Right lung (tissue), 5 donors: ENCODE measurements around the gene CCDC192. TPM values are rescaled to one million over a fixed set of nuclear protein-coding genes. Genes with fewer than 3 reads are reported as not detected.
"Not testable (repeated sequence)": the region's sequence is repeated elsewhere in the genome, so short reads cannot be mapped to it uniquely, and the experiment has no call there.

Experiments
- DNase-seq, 2 donors: peaks; one replicate each; pipeline ENCODE4 v3.0.0-alpha.2; 2013
- polyA plus RNA-seq, 5 donors: library from polyadenylated mRNA; unstranded; fragments of 120-200 nt; gene quantifications; one replicate each; pipeline versions ENCODE4 v1.2.1 to v1.2.3, GENCODE V29; 2013; ENCODE audit warnings: inconsistent platforms in 1 of 5, low replicate concordance in 1 of 5; ENCODE audit not compliant: insufficient read length in 5 of 5, insufficient read depth in 1 of 5

Gene CCDC192
- polyA plus RNA-seq, 5 donors = 0.58 to 1.3 (median 0.90) TPM

DNA sequence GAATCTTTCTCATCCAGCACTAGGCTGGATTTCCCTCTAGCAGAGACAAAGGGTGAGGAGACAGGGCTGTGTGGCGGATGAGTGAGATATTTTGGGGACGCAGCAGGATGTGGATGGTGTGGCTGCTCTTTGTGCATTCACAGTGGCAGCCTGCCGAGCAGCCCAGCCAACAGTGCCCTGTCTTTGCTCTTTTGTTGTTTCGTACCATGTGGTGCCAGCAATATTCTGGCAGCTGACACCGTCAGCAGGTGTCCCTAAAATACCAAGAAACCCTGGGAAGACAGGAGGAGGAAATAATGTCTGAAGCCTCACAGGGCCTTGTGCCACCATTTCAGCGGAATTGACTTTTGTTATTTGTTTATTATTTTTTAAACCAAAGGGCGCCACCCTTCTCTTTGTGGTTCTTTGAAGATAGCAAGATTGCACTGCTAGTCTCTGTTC, 141.4 kb downstream of the CCDC192 start:
- no peak for DNase-seq

DNA sequence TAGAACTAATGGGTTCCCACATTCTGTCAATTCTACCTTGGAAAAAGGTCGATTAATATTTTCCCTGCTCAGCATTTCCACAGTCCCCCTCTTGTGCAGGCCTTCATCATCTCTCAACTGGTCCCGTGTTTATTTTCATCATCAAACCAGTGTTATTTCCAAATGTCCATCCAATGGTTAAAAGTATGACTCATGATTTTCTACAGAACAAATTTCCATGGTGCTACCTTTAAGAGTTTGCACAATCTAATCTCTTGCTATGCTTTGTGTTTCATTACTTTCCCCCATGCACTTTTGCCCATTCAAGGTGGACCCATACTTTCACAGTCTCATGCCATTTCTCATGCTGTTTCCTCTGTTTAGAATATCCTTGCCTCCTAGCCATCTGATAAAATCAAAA, 143.7 kb downstream of the CCDC192 start:
- DNase-seq = no peak

- not testable (repeated sequence) for DNase-seq
Observed at GRCh38 chr5:127847641-127848040, 144.4 kb downstream of the CCDC192 start.

DNA sequence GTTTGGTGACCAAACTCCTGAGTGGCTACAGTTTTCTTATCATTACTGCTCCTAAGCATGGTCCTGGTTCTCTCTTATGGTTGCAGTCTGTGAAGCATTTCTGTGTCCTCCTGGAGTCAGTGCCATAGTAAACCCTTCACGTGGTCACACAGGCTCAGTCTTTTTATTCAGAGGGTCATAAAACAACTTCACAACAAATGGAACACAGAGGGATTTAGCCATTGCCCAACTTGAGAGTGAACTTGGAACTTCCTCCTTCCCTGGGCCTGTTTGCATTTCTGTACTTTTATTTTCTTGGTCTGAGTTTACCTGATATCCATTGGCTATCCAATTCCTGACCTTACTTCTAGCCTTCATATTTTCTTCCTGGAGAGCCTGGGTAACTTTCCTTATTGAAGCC, 144.9 kb downstream of the CCDC192 start:
- no peak for DNase-seq

DNA sequence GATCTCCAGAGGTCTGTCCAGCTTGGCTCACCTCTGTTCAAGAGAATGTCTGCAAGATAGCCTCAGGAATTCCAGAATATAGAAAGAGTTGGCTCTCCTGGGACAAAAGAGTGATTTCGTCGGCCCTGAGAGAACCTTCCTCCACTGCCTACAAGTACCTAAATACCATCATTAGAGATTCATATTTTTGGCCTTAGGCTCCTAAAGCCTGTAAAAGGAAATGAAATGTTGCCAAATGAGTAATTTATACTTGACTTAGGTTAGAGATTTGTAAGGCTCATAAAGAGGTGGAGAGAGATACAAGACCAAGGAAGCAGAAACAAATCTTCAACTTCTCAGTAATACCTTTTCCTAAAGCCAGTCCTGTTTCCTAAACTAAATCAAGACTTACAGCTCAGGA, 146.2 kb downstream of the CCDC192 start:
- DNase-seq = no peak

DNA sequence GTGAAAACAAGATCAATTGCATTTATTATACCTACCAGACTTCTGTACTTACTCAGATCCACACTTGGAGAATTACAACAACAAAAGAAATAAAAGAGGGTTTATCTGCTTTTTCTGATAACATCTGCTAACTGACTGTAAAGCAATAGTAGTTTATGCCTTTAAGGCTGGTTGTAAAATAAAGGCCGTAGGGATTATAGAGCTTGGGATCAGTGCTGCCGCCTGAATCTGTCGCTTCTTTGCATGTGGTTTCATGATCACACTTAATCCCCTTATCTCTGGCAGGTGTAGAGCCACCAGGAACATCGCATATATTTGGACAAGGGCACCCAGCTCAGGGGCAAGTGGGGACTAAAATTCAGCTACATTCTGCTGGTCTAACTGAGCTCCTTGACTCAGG, 146.7 kb downstream of the CCDC192 start:
- no peak for DNase-seq

GRCh38 chr5:127851964-127852363, 148.8 kb downstream of the CCDC192 start:
- no peak for DNase-seq

DNA sequence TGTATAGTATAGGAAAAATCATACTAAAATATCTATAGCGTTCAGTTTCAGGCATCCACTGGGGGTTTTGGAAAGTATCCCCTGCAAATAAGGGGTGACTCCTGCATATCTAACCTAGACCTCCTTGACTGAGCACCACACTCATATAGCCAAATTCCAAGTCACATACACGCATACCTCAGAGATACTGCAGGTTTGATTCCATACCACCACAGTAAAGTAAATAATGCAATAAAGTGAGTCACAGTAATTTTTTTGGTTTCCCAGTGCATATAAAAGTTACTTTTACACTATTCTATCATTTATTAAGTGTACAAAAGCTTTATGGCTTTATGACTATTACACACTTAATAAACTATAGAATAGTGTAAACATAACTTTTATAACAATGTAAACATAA, 151.3 kb downstream of the CCDC192 start:
- no peak for DNase-seq

DNA sequence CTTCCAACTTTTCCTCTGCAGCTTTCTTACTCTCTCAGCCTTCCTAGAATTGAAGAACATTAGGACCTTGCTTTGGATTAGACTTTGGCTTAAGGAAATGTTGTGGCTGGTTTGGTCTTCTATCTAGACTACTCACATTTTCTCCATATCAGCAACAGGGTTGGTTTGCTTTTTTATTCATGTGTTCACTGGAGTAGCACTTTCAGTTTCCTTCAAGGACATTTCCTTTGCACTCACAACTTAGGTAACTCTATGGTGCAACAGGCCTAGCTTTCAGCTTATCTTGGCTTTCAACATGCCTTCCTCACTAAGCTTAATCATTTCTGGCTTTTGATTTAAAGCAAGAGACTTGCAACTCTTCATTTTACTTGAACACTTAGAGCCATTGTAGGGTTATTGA, 153.1 kb downstream of the CCDC192 start:
- DNase-seq = no peak

DNA sequence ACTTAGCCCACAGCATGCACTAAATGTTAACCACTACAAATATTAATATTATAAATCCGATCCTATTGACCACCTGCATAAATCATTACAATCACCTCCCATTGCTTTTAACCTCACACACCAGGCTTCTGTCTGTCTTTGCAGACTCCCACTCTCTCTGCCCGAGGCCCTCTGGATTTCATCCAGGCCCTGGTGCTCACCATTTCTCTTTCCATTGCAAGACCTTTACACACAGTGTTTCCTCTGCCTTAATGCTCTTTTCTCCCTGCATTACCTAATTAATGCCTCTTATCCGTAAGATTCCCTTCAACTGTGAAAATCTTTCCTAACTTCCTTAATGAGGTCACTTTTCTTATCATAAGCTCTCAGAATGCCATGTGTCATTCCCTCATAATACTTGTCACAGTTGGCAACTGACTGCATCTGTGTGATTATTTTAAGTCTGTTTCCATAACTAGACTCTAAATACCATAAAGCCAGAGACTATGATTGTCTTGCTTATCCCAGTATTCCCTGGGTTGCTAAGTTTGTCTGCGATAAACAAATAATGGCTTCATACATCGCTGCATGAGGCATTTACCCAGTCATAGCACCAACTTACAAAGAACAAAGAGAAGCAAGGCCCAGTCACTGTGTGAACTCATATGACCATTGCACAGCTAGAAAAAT, 155.1 kb downstream of the CCDC192 start:
- DNase-seq = no peak

DNA sequence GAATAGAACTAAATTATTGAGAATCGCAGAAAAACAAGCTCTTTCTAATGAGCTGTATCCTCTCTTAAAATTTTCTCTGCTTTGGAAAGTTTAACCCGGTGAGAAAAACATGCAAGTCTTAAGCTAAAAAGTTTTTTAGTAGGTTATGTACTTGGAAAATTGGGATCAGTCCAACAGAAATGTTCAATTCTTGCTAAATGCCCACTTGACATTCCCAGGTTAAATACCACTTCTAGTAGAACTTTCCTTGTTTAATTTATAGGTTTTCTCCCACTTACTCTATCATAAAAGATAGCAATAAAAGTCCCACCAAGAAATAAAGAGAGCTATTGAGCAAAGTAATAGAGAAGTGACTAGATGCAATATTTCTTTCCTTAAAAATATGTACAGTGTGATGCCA, 157.1 kb downstream of the CCDC192 start:
- no peak for DNase-seq

DNA sequence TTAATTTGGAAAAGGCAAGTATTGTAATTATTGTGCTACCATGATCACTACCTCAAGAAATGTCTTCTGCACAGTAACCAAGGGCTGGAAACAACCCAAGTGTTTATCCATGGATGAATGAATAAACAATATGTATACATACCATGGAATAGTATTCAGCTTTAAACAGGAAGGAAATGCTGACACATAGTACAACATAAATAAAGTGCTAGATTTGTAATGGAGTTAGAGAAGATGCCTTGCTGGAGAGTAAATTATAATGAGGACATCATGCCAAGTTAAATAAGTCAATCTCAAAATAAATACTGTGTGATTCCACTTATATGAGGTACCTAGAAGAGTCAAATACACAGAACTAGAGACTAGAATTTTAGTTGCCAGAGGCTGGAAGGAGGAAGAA, 160.0 kb downstream of the CCDC192 start:
- no peak for DNase-seq

- no peak for DNase-seq
Observed at GRCh38 chr5:127863610-127864395, 160.6 kb downstream of the CCDC192 start.

- no peak for DNase-seq
Observed at GRCh38 chr5:127864511-127864910, 161.3 kb downstream of the CCDC192 start.

DNA sequence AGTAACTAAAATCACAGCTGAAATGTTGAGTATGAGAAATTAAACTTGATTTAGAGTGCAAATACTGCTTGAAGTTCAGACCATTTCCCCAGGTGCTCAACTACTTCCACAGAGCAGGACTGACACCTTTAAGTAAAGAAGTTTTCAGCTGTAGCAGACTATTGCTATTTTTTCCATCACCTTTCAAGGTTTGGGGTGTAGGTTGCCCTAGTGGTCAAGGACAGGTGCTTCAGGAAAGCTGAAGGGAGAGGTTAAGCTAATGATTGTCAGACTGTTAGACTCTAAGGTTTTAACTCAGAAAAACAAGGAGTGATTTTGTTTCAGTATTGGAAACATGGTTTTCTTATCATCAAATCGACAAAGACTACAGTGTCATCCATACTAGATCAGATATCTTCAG, 162.1 kb downstream of the CCDC192 start:
- no peak for DNase-seq

DNA sequence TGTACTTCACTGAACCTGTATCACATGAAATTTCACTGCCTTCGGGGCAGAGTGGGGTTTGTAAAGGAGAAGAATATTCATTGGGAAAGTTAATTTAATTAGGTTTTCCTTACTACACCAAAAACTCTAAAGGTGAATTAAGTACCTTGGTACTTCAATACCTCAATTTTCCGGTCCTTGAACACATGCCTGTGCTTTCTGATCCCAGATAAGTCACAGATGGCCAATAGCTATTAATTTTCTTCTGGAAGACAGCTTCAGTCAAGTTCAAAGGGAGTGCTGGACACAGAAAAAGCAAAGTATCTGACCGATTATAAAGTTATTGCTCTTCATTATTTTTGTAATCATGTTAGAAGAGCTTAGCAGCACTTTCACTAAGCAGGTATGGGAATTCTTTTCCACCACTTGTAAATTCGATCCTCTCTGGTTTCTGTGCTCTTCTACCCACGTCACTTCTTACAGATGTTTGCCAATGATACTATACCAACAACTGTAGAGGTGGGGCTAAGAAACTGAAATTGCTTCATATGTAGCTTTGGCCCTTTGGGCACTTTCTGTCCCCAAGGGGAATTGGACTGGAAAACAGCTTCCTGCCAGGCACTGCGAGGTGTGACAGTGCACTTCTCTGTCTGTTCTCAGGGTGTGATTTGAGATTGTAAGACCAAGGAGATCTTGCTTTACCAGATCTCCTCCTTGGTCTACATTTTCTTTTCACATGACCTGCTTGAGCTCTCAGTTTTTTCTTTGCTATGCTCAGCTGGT, 164.0 kb downstream of the CCDC192 start:
- no peak for DNase-seq

GRCh38 chr5:127870914-127871313, 167.7 kb downstream of the CCDC192 start:
- no peak for DNase-seq

- DNase-seq = no peak
Observed at GRCh38 chr5:127871503-127872153, 168.4 kb downstream of the CCDC192 start.

DNA sequence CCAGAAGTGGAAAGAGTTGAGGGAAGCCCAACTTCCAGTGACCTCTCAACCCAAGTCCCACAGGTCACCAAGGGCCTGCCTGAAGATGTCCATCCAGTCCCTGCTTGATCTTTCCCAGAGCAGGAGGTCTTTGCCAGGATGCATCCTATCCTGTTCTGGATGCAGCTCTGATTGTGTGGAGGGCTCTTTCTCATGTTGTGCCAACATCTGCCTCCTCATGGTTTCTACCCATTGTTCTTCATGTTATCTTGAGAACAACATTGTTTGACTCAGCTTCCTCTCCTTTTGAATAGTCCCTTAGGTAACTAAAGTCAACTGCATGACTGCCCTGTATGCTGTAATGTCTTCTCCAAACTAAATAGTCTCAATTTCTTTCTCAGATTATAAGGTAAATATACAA, 169.3 kb downstream of the CCDC192 start:
- no peak for DNase-seq

DNA sequence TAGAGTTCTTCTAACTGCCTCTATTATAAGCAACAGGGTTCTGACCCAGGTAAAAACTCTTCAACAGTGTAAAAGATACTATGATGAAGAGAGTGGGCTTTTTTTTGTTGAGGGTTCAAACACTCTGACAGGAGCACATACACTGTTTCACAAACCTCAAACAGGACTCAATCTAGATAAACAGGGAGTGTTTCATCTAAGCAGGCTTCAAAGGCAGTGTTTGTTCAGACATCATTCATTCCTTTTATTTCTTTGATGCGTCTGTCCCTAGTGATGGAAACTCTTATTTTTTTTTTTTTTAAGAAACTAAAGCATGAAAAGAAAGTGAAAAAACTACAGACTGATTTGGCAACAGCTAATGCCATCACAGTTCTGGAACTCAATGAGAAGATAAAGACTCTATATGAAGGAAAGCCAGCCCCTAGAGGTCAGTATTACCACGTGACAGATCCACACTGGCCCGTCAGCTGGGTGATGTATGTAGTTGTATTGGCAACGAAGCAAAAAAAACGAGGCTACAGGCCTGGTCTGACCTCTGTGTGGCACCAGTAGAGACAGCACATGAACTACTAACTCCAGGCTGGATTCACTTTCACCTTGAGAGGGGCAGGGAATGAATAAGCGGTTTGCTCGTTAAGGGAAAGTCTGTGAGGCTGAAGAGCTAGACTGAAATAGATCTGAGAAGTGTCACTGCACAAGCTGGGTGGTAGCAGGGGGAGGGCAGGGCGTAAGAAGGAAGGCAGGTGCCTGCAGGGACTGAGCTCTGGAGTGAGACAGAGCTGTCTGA, 172.2 kb downstream of the CCDC192 start:
- DNase-seq = peak; percentile 58 to 61

DNA sequence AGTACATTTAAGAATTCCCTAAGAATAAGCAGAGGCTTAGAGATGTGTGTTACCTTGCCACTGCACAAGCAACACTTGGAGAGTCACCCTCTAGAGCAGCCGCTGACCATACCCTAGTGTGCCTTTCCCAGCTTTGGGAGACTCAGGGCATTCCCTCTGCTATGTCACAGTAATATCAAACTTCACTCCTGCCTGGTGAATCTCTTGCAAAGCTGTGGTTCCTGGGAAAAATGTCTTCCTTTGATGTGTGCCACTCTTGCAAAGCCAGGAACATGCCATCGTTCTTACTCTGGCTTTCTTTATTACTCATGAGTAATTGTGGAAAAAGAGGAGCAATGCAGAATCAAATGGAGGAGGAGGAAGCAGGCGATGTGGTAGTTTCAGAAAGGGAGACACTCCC, 173.2 kb downstream of the CCDC192 start:
- no peak for DNase-seq
